IMR-90 (cell line): ENCODE measurements around the gene DLX2. TPM values are rescaled to one million over a fixed set of nuclear protein-coding genes. Genes with fewer than 3 reads are reported as not detected.

ENCODE experiments used
- ATAC-seq: fragments of 200-7000 bp; cut with Tn5 transposase; 2 replicates; pipeline ENCODE4 v1.9.1; 2020; ENCODE audit warnings: low read depth, mild to moderate bottlenecking, moderate library complexity
- BruUV-seq: library from RNA; stranded (reverse); fragments of 400-500 nt; replicated peaks from 2 replicates; lab custom pipeline; 2021; lab: Mats Ljungman, UMichigan
- CTCF ChIA-PET: fragments of 300-600 bp; formaldehyde crosslinking; extraction: SDS; loops from one replicate; lab custom pipeline; 2021; ENCODE audit warnings: antibody characterized with exemption; lab: Yijun Ruan, JAX
- POLR2A ChIA-PET: fragments of 300-600 bp; sonication (Branson Sonifier 250); formaldehyde crosslinking; loops from one replicate; lab custom pipeline; 2022; ENCODE audit warnings: antibody characterized with exemption; ENCODE audit not compliant: unreplicated experiment; lab: Charles Lee
- DNase-seq: peaks from one replicate; pipeline ENCODE4 v3.0.0; 2013
- H2AFZ ChIP-seq: replicated peaks from 2 replicates; pipeline ENCODE3; 2013; ENCODE audit warnings: low read length, mild to moderate bottlenecking; ENCODE audit not compliant: poor library complexity
- H2AK5ac ChIP-seq: 2 replicates; pipeline ENCODE4 v1.6.1; 2013; ENCODE audit warnings: low read depth, low read length, inconsistent platforms
- H2AK9ac ChIP-seq: replicated peaks from 2 replicates; pipeline ENCODE3; 2013; ENCODE audit warnings: mild to moderate bottlenecking, low read depth, low read length, moderate library complexity; ENCODE audit not compliant: poor library complexity
- H2BK120ac ChIP-seq: 2 replicates; pipeline ENCODE4 v1.6.1; 2013; ENCODE audit warnings: low read depth, low read length, inconsistent platforms
- H2BK15ac ChIP-seq: 3 replicates; pipeline ENCODE4 v1.6.1; 2013; ENCODE audit warnings: low read depth, low read length, inconsistent platforms
- H2BK20ac ChIP-seq: 2 replicates; pipeline ENCODE4 v1.6.1; 2013; ENCODE audit warnings: low read depth, mild to moderate bottlenecking, inconsistent platforms, low read length, moderate library complexity
- H2BK5ac ChIP-seq: 2 replicates; pipeline ENCODE4 v1.6.1; 2013; ENCODE audit warnings: mild to moderate bottlenecking, low read depth, low read length, inconsistent platforms; ENCODE audit not compliant: poor library complexity, severe bottlenecking
- H3K14ac ChIP-seq: replicated peaks from 2 replicates; pipeline ENCODE4 v1.6.1; 2013; ENCODE audit warnings: low read depth, low read length, inconsistent platforms
- H3K18ac ChIP-seq: 2 replicates; pipeline ENCODE4 v1.6.1; 2013; ENCODE audit warnings: low read depth, low read length, control low read depth
- H3K23ac ChIP-seq: 2 replicates; pipeline ENCODE4 v1.6.1; 2013; ENCODE audit warnings: low read depth, low read length, inconsistent platforms
- H3K27ac ChIP-seq: 2 replicates; pipeline ENCODE4 v1.5.1; 2013; ENCODE audit warnings: mild to moderate bottlenecking, control low read depth, low read length; ENCODE audit not compliant: insufficient read depth
- H3K27me3 ChIP-seq: 2 replicates; pipeline ENCODE4 v1.6.1; 2013; ENCODE audit warnings: low read length; ENCODE audit not compliant: control insufficient read depth, insufficient read depth
- H3K36me3 ChIP-seq: 2 replicates; pipeline ENCODE4 v1.6.1; 2013; ENCODE audit warnings: low read length, mixed read lengths; ENCODE audit not compliant: control insufficient read depth, insufficient read depth
- H3K4ac ChIP-seq: 2 replicates; pipeline ENCODE4 v1.6.1; 2013; ENCODE audit warnings: low read depth, low read length, inconsistent platforms
- H3K4me1 ChIP-seq: 2 replicates; pipeline ENCODE4 v1.6.1; 2013; ENCODE audit warnings: low read length, mixed read lengths; ENCODE audit not compliant: control insufficient read depth, insufficient read depth
- H3K4me2 ChIP-seq: 2 replicates; pipeline ENCODE4 v1.6.1; 2013; ENCODE audit warnings: low read depth, mild to moderate bottlenecking, control low read depth, low read length, moderate library complexity
- H3K4me3 ChIP-seq: 2 replicates; pipeline ENCODE4 v1.5.1; 2013; ENCODE audit warnings: low read depth, mild to moderate bottlenecking, control low read depth, low read length, moderate library complexity; ENCODE audit not compliant: insufficient read depth
- H3K56ac ChIP-seq: 2 replicates; pipeline ENCODE4 v1.6.1; 2013; ENCODE audit warnings: low read length, inconsistent platforms; ENCODE audit not compliant: insufficient read depth; ENCODE audit errors: extremely low read depth
- H3K79me1 ChIP-seq, 2 experiments: 2 replicates each; pipeline ENCODE4 v1.6.1; 2013; ENCODE audit warnings: low read length in 2 of 2, inconsistent platforms in 1 of 2, low read depth in 1 of 2
- H3K9ac ChIP-seq: 2 replicates; pipeline ENCODE4 v1.6.1; 2013; ENCODE audit warnings: low read depth, low read length, control low read depth
- H3K9me1 ChIP-seq: 2 replicates; pipeline ENCODE4 v1.6.1; 2013; ENCODE audit warnings: low read length, inconsistent platforms; ENCODE audit not compliant: insufficient read depth
- H3K9me3 ChIP-seq: 2 replicates; pipeline ENCODE4 v1.6.1; 2013; ENCODE audit warnings: low read length; ENCODE audit not compliant: control insufficient read depth, insufficient read depth
- H4K20me1 ChIP-seq: 2 replicates; pipeline ENCODE4 v1.6.1; 2013; ENCODE audit warnings: low read length, inconsistent platforms; ENCODE audit not compliant: insufficient read depth
- H4K5ac ChIP-seq: 2 replicates; pipeline ENCODE4 v1.6.1; 2013; ENCODE audit warnings: mild to moderate bottlenecking, low read depth, low read length, control low read depth
- H4K8ac ChIP-seq, 2 experiments: 2 replicates each; pipeline ENCODE4 v1.6.1; 2013; ENCODE audit warnings: low read depth in 2 of 2, low read length in 2 of 2, control low read depth in 1 of 2, inconsistent platforms in 1 of 2
- H4K91ac ChIP-seq: 2 replicates; pipeline ENCODE4 v1.6.1; 2013; ENCODE audit warnings: low read depth, low read length, inconsistent platforms; ENCODE audit not compliant: insufficient read depth
- RAD21 ChIP-seq: IDR thresholded peaks from 2 replicates; pipeline ENCODE4 v1.6.1; 2012; ENCODE audit warnings: low read length, improper control_type of control experiment
- WGBS, 2 experiments: methylation state at CpG; one replicate each; pipeline versions ENCODE4 v1.1.5 to v1.1.7; 2013; ENCODE audit warnings: missing lambda C conversion rate in 2 of 2; ENCODE audit not compliant: insufficient read length in 1 of 2; ENCODE audit errors: extremely low coverage in 2 of 2; 5-methylcytosine and 5-hydroxymethylcytosine counted together
- dilution Hi-C: fragments of 300-500 bp; cut with HindIII; formaldehyde crosslinking; loops from one replicate; pipeline ENCODE4 v1.14.3; 2018; ENCODE audit warnings: low sequenced_read_pairs; ENCODE audit not compliant: unreplicated experiment
- in situ Hi-C: fragments of 300-500 bp; cut with MboI; formaldehyde crosslinking; loops from 3 replicates; pipeline ENCODE4 v1.14.3; 2019; ENCODE audit warnings: low sequenced_read_pairs, inconsistent platforms, mixed read lengths
- intact Hi-C: fragments of 100-400 bp; cut with micrococcal nuclease; formaldehyde crosslinking; loops from 2 replicates; pipeline ENCODE4 v1.10.0; 2022
- polyA plus RNA-seq, 3 experiments: library from polyadenylated mRNA; depleted of rRNA; stranded (reverse); fragments of >200 nt; gene quantifications; 2 replicates each; pipeline ENCODE4 v1.2.3, GENCODE V29; 2012; ENCODE audit warnings: low replicate concordance in 1 of 3
- total RNA-seq: library from RNA; depleted of rRNA; stranded (reverse); fragments of >200 nt; gene quantifications from 2 replicates; pipeline ENCODE4 v1.2.3, GENCODE V29; 2012

DLX2 gene
- total and polyA plus RNA-seq, 2 of the 4 experiments (the other 2 are of a cell fraction) = 0.38 TPM; not detected in 1

- Histone ChIP-seq H2BK5ac (no peak overlapping the region), H2AK9ac (no peak overlapping the region), H3K27ac (no peak overlapping the region), H4K5ac (no peak overlapping the region), H3K9me3 (no peaks in the 10 kb centered on the region), H2BK20ac (no peak overlapping the region), H3K4me3 (no peak overlapping the region), H3K9me1 (no peaks in the 10 kb centered on the region), H4K91ac (no peak overlapping the region), H3K27me3 (no peaks in the 10 kb centered on the region), H3K18ac (no peak overlapping the region), H2BK15ac (no peak overlapping the region), H4K8ac (no peak overlapping the region), H3K56ac (no peak overlapping the region), H3K79me1 (no peaks in the 10 kb centered on the region), H3K9ac (no peak overlapping the region), H3K4me1 (no peaks in the 10 kb centered on the region), H4K20me1 (no peaks in the 10 kb centered on the region), H3K4me2 (no peak overlapping the region), H3K4ac (no peak overlapping the region), H2AFZ (no peak overlapping the region), H2AK5ac (no peak overlapping the region), H2BK120ac (no peak overlapping the region), H3K23ac (no peak overlapping the region), H3K14ac (no peak overlapping the region), H3K36me3 (no peaks in the 10 kb centered on the region)
- intact Hi-C loops = loop anchor here (5.0 kb wide), 1 partner anchor 45 kb away; no protein-coding TSS in a partner anchor
- in situ Hi-C loops = no loop called here
- TF ChIP-seq RAD21 = no peak
- dilution Hi-C loops = no loop called here
- DNase-seq (no peak), ATAC-seq (no peak)
- POLR2A ChIA-PET = interaction anchor here (0.6 kb wide), 1 partner anchor 13 kb away, joined by 3 read pairs; the partner anchor contains the start of gene DLX1
- no TSS peak for BruUV-seq
- CTCF ChIA-PET = no interaction called here
- WGBS, 2 experiments = no CpG with 5 or more reads among the region's 2 CpGs
These were observed 30.0 kb downstream of the DLX2 start for GRCh38 chr2:172072706-172073105.
